Ishikawa (cell line): Measurements from ENCODE around the gene SELENOM.
A peak's percentile ranks its signal among the peaks of the same experiment; 100 is the strongest.

Source experiments
- CEBPB ChIP-seq: IDR thresholded peaks from 2 replicates; pipeline ENCODE4 v1.6.1; 2012
- CREB1 ChIP-seq: IDR thresholded peaks from 2 replicates; pipeline ENCODE4 v1.6.1; 2012; ENCODE audit warnings: low read depth
- EGR1 ChIP-seq: IDR thresholded peaks from 2 replicates; pipeline ENCODE4 v1.6.1; 2012
- EP300 ChIP-seq: IDR thresholded peaks from 2 replicates; pipeline ENCODE4 v1.6.1; 2012; ENCODE audit warnings: borderline replicate concordance
- FOXM1 ChIP-seq: IDR thresholded peaks from 2 replicates; pipeline ENCODE4 v1.6.1; 2012; ENCODE audit warnings: low read depth, borderline replicate concordance
- MAX ChIP-seq: IDR thresholded peaks from 2 replicates; pipeline ENCODE4 v1.6.1; 2012
- NFIC ChIP-seq: IDR thresholded peaks from 2 replicates; pipeline ENCODE4 v1.6.1; 2012
- RAD21 ChIP-seq: IDR thresholded peaks from 2 replicates; pipeline ENCODE4 v1.6.1; 2012; ENCODE audit warnings: low read depth
- REST ChIP-seq: IDR thresholded peaks from 2 replicates; pipeline ENCODE4 v1.6.1; 2012; ENCODE audit warnings: low read depth, mild to moderate bottlenecking
- TAF1 ChIP-seq: IDR thresholded peaks from 2 replicates; pipeline ENCODE4 v1.6.1; 2012; ENCODE audit warnings: low read depth, mild to moderate bottlenecking
- TCF12 ChIP-seq: IDR thresholded peaks from 2 replicates; pipeline ENCODE4 v1.6.1; 2012; ENCODE audit warnings: low read depth
- TEAD4 ChIP-seq: IDR thresholded peaks from 2 replicates; pipeline ENCODE4 v1.6.1; 2012
- YY1 ChIP-seq: IDR thresholded peaks from 2 replicates; pipeline ENCODE4 v1.6.1; 2012; ENCODE audit warnings: low read depth
- ZBTB7A ChIP-seq: IDR thresholded peaks from 2 replicates; pipeline ENCODE4 v1.6.1; 2012; ENCODE audit warnings: low read depth
- TF ChIP-seq, protein P1 (sequence below): IDR thresholded peaks from 2 replicates; pipeline ENCODE4 v1.6.1; 2012

Gene SELENOM

DNA sequence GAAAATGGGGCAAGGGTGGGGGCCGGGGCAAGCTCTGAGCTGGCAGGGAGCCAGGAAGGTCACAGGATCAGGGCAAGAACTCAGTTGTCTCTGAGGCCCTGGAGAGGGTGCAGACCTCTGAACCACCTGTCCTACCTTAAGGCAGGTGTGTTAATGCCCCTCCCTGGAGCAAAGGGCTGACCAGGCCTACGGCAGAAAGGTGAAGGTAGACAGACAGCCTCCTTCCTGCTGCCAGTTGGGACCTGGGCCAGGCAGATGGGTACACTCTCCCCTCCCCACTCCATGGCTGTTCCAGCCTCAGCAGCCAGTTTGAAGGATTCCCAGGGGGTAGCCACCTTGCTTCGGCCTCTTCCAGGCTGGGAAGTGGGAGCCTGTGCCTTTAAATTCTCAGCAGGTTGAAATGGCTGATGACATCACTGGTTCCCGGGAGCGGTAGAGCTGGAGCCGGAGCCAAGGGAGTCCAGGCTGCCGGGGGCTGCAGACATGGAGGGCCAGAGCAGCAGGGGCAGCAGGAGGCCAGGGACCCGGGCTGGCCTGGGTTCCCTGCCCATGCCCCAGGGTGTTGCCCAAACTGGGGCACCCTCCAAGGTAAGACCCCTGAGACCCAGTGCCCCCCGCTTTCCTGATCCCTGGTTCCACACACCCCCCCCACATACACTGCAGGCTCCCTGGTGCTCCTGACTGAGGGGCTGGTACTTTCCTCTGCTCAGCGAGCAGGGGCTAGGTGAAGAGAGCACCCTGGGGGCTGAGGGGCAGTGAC, 15.3 kb upstream of the SELENOM start, which contains the start of gene INPP5J:
INPP5J (plus strand) TSS at position 435 of the 760 bp plus-strand sequence; CDS start at position 484, 49 bp downstream.
- TF ChIP-seq YY1 (no peak), MAX (peak; percentile 60), EGR1 (no peak), TEAD4 (no peak), ZBTB7A (peak; percentile 73; the same call in 1 of the 2 replicates), CEBPB (no peak), CREB1 (peak; percentile 40; the same call in 1 of the 2 replicates), FOXM1 (no peak), RAD21 (no peak), NFIC (peak; percentile 26), TAF1 (peak; percentile 36; the same call in 1 of the 2 replicates), EP300 (no peak), TCF12 (no peak), REST (no peak)
- TF ChIP-seq, protein P1, sequence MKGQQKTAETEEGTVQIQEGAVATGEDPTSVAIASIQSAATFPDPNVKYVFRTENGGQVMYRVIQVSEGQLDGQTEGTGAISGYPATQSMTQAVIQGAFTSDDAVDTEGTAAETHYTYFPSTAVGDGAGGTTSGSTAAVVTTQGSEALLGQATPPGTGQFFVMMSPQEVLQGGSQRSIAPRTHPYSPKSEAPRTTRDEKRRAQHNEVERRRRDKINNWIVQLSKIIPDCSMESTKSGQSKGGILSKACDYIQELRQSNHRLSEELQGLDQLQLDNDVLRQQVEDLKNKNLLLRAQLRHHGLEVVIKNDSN = no peak

- TF ChIP-seq TEAD4 (no peak), TCF12 (no peak), MAX (no peak), FOXM1 (no peak), TAF1 (no peak), YY1 (no peak), NFIC (no peak), RAD21 (no peak), EGR1 (no peak), ZBTB7A (no peak), CEBPB (no peak), EP300 (no peak), CREB1 (no peak), REST (no peak)
- TF ChIP-seq, protein P1 = no peak
Observed at GRCh38 chr22:31122196-31122531, 14.8 kb upstream of the SELENOM start.

DNA sequence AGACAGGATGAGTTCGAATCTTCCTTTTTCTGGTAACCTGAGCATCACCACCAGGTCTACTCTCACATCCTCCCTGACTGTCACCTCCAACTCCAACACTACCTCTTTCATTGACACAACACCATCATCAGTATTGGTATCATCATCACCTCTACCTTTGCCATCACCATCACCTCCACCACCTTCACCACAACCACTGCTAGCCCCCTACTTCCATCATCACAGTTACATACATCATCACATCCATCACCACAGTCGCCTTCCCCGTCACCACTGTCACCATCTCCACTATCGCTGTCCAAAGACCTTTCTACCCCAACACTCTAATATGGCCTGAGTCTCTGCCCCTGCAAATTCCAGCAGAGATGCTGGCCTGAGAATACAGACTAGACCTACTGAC, 14.0 kb upstream of the SELENOM start:
- TF ChIP-seq NFIC = no peak
- no peak for TF ChIP-seq CEBPB
- TF ChIP-seq, protein P1 = no peak

GRCh38 chr22:31120642-31121041, 13.3 kb upstream of the SELENOM start:
- TF ChIP-seq EP300 = no peak
- TF ChIP-seq CEBPB = no peak
- no peak for TF ChIP-seq FOXM1
- TF ChIP-seq ZBTB7A = no peak
- TF ChIP-seq TCF12 = no peak
- TF ChIP-seq NFIC = no peak
- no peak for TF ChIP-seq REST
- no peak for TF ChIP-seq CREB1
- TF ChIP-seq MAX = no peak
- no peak for TF ChIP-seq YY1
- TF ChIP-seq, protein P1 = no peak
- no peak for TF ChIP-seq TEAD4
- no peak for TF ChIP-seq RAD21
- TF ChIP-seq TAF1 = no peak
- TF ChIP-seq EGR1 = no peak
